HepG2 (cell line): ENCODE measurements around the gene THAP3. TPM values are rescaled to one million over a fixed set of nuclear protein-coding genes. Genes with fewer than 3 reads are reported as not detected.

Experiments used
- JUND ChIP-seq: sonication (generic); formaldehyde crosslinking; IDR thresholded peaks from 2 replicates; pipeline ENCODE4 v1.8.0; 2022; ENCODE audit warnings: mild to moderate bottlenecking, missing genetic modification reagents
- KAT2B ChIP-seq: fragments of 150-350 bp; IDR thresholded peaks from 2 replicates; pipeline ENCODE4 v1.6.1; 2014; ENCODE audit warnings: low read depth, low read length, borderline replicate concordance
- NR0B2 ChIP-seq: sonication (generic); formaldehyde crosslinking; IDR thresholded peaks from 2 replicates; pipeline ENCODE4 v1.4.0; 2020; ENCODE audit warnings: mild to moderate bottlenecking, missing genetic modification reagents
- PAF1 ChIP-seq: IDR thresholded peaks from 2 replicates; pipeline ENCODE4 v1.6.1; 2016; ENCODE audit warnings: missing genetic modification reagents, missing compliant biosample characterization
- SRSF9 ChIP-seq: fragments of 200-400 bp; formaldehyde crosslinking; IDR thresholded peaks from 2 replicates; pipeline ENCODE4 v1.6.1; 2018; ENCODE audit warnings: borderline replicate concordance, mild to moderate bottlenecking, low read depth, low read length; ENCODE audit not compliant: insufficient read depth, poor library complexity, severe bottlenecking
- YEATS4 ChIP-seq: sonication (generic); formaldehyde crosslinking; IDR thresholded peaks from 2 replicates; pipeline ENCODE4 v1.4.0; 2020; ENCODE audit warnings: missing genetic modification reagents, borderline replicate concordance
- ZBTB40 ChIP-seq, 2 experiments: fragments of 450-650 bp in 1 of 2; sonication (generic) in 1 of 2; formaldehyde crosslinking in 1 of 2; IDR thresholded peaks; 2 replicates each; pipeline versions ENCODE4 v1.6.1 to v1.8.0; 2016 to 2022; ENCODE audit warnings: antibody characterized with exemption in 1 of 2, mild to moderate bottlenecking in 1 of 2, missing genetic modification reagents in 1 of 2
- ZC3H13 ChIP-seq: sonication (generic); formaldehyde crosslinking; IDR thresholded peaks from 2 replicates; pipeline ENCODE4 v1.8.1; 2023; ENCODE audit warnings: mild to moderate bottlenecking, missing genetic modification reagents, moderate library complexity
- ZNF235 ChIP-seq: sonication (generic); formaldehyde crosslinking; IDR thresholded peaks from 2 replicates; pipeline ENCODE4 v1.8.1; 2023; ENCODE audit warnings: mild to moderate bottlenecking, missing genetic modification reagents, borderline replicate concordance
- ZNF280B ChIP-seq: sonication (generic); formaldehyde crosslinking; IDR thresholded peaks from 2 replicates; pipeline ENCODE4 v1.5.0; 2020; ENCODE audit warnings: missing genetic modification reagents, mild to moderate bottlenecking, borderline replicate concordance
- ZNF7 ChIP-seq: IDR thresholded peaks from 2 replicates; pipeline ENCODE4 v1.6.1; 2016; ENCODE audit warnings: missing biosample characterization, missing genetic modification reagents
- ZXDC ChIP-seq: sonication (generic); formaldehyde crosslinking; IDR thresholded peaks from 2 replicates; pipeline ENCODE4 v1.5.0; 2020; ENCODE audit warnings: mild to moderate bottlenecking, missing genetic modification reagents
- polyA plus RNA-seq, 8 experiments: library from polyadenylated mRNA; depleted of rRNA in 3 of 8; stranded (reverse) in 7 of 8; unstranded in 1 of 8; fragments of >200 nt; fragmentation: Illumina TruSeq in 4 of 8; extraction: Trizol in 4 of 8; gene quantifications; 2 replicates each; pipeline versions ENCODE4 v1.2.1 to v1.2.3, GENCODE V29; 2011 to 2016; ENCODE audit warnings: low read depth in 4 of 8, missing spikeins in 1 of 8, mixed read lengths in 1 of 8; ENCODE audit not compliant: insufficient read depth in 1 of 8
- total RNA-seq, 5 experiments: library from RNA; depleted of rRNA; stranded (reverse); fragments of >200 nt; fragmentation: Illumina TruSeq; extraction: Trizol; gene quantifications; 2 replicates each; pipeline ENCODE4 v1.2.3, GENCODE V29; 2016; ENCODE audit warnings: low read depth in 1 of 5

Gene THAP3
- total and polyA plus RNA-seq, 2 of the 13 experiments (the other 11 are each of a cell fraction or from before 2014, with no cell fraction given), result 10.3 to 14.9 TPM

GRCh38 chr1:6612641-6613360 is 11.9 kb upstream of the THAP3 start (continued):
- TF ChIP-seq ZXDC (0 out of 2 replicates have a peak, but pooled peaks have one; percentile 24), SRSF9 (no peak), ZNF7 (CRISPR knock-in tag) (no peak), YEATS4 (CRISPR knock-in tag) (peak; percentile 44; the same call in 1 of the 2 replicates), NR0B2 (CRISPR knock-in tag) (0 out of 2 replicates have a peak, but pooled peaks have one; percentile 43), ZNF235 (CRISPR knock-in tag) (0 out of 2 replicates have a peak, but pooled peaks have one; percentile 51), ZNF280B (CRISPR knock-in tag) (peak; percentile 42; the same call in 1 of the 2 replicates), JUND (no peak), KAT2B (no peak), ZBTB40 (IDR thresholded peaks at IDR 0.05) (no peak), ZBTB40 (CRISPR knock-in tag; IDR thresholded peaks at IDR 0.05) (peak; percentile 44; the same call in 1 of the 2 replicates), ZC3H13 (CRISPR knock-in tag) (peak; percentile 47; the same call in 1 of the 2 replicates), PAF1 (no peak)
